HG02973 (cell line): ENCODE results near the gene RAB5IF.
"Not testable (repeated sequence)": the region's sequence is repeated elsewhere in the genome, so short reads cannot be mapped to it uniquely, and the experiment has no call there.

Experiments
- ATAC-seq: cut with Tn5 transposase; IDR thresholded peaks from one replicate; pipeline ENCODE4 v1.9.1; 2021; ENCODE audit warnings: moderate library complexity; ENCODE audit not compliant: unreplicated experiment

RAB5IF gene

DNA sequence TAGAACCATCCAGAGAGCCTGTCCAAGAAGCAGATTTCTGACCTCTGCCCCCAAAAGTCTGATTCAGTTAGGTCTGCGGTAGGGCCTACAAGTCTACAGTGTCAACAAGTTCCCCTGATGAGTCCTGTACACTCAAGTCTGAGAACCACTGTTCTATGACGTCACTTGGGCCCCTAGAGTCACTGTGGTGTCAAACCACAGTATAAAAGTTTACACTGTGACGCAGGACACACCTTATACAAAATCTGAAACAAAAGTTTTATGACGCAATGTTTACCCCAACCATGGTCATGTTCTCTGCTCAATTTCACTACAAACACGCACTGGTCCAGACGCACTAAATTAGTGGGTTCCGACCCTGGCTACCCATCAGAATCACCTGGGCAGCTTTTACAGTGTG, 22.5 kb downstream of the RAB5IF start:
- ATAC-seq = no peak

DNA sequence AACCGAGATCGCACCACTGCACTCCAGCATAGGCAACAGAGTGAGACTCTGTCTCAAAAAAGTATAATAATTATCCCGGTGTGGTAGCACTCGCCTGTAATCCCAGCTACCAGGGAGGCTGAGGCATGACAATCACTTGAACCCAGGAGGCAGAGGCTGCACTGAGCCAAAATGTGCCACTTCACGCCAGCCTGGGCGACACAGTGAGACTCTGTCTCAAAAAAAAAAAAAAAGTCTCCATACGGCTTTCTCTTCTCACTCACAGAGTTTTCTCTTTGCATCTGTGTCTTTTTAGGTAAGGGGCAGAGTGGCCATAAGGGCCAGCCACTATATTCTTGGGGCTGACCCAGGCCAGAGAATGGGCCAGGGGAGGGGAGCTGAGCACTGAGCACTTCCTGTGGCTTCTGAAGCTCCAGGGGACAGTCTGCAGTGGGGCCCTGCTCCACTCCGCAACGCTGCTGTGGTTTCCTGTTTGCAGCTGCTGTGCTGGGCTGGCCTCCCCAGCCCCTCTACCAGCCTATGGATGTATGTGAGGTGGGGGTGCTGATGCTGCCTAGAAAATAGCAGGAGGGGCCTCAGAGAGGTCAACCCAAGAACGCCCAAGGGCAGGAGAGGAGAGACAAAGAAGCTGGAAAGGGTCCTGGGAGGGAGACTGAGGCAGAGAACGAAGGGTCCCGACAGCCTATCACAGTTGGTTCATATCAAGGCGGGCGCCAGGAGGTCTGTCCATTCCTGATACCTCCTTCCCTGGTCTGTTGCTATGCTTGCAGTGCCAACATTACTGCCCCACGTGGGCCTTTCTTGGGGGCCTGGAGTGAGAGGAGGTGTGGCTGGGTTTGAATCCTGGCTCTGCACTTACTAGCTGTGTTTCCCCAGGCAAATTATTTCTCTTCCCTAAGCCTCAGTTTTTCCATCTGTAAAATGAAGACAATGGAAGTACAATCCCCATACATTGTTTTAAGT, 24.4 kb downstream of the RAB5IF start:
- ATAC-seq = no peak

DNA sequence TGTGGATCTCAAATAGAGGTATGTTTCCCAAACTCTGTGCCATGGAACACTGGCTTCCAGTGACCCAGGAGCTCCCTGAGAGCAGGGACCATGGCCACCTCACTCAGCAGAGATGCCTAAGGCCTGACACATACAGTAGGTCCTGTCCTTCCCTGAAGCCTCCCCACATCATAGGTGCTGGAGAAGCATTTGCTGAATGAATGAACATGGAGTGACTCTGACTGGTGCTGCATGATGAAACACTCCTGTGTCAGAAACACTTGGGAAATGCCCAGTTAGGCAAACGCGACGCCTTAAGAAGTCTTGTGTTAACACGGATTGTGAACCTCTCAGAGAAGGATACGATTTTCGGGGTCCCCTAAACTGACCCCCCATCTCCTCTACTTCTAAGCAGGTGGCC, 26.1 kb downstream of the RAB5IF start:
- ATAC-seq = no peak

DNA sequence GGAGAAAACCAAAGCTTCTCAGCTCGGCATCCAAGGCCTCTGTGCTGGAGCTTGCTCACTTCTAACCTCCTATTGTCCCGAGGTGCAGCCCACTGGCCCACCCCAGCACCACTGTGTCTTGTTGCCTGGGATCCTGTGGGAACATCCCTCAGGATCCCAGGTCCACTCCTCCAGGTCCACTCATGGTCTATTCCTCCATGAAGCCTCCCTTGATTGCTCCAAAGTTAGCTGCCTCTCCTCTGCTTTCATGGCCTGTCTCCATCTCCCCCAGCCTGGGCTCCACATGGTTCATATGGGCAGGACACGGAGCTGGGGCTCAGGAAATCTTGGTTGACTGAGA, 26.5 kb downstream of the RAB5IF start:
- ATAC-seq = no peak

DNA sequence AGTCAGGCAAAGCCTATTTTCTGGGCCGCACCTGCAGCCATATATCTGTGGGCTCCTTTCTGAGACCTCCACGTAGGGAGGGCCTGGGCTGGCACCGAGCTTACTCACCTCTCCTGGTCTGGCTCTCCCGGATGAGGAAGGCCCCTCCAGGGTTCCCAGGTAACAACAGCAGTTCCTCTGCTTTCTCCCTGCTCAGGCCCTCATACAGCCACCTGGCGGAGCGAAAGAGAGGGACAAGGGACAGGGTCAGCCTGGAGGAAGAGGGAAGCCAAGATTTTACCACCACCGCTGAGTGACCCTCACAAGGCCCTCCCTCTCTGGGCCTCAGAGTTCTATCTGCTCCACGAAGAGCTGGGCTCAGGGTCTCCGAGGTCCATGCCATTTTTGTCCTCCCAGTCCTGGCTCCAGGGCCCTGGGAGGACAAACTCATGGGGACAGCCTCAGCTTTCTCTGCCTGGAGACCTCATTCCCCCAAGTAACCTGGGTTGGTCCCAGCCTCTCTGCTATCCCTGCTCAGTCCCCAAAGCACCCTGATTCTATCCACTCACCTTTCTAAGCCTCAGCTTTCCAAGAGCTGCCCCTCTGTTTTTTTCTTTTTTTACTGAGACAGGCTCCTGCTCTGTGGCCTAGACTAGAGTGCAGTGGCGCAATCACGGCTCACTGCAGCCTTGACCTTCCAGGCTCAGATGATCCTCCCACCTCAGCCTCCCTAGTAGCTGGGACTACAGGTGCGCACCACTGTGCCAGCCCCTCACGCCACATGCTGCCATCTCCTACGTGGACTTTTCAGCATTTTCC, 27.1 kb downstream of the RAB5IF start:
- ATAC-seq = no peak

DNA sequence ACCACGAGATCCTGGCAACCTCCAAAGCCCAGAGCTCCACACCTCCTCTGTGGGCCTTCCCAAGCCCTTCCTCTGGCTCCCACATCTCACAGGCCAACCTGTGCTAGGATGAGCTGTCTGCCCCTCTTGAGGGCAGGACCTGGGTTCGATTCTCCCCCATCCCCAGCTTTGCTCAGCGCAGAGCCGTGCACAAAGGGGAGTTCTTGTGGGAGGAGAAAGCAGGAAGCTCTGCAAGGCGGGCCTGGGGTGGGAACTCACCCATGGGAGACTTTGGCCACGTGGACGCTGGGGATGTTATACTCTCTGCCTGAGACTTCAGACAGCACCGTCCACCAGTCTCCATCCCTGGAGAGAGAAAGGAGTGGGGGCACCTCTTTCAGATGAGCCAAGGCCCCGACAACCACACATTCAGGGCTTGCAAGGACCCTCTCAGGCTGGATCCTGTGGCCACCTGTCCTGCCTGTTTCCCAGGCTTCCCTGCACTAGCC, 27.8 kb downstream of the RAB5IF start:
- ATAC-seq = no peak

DNA sequence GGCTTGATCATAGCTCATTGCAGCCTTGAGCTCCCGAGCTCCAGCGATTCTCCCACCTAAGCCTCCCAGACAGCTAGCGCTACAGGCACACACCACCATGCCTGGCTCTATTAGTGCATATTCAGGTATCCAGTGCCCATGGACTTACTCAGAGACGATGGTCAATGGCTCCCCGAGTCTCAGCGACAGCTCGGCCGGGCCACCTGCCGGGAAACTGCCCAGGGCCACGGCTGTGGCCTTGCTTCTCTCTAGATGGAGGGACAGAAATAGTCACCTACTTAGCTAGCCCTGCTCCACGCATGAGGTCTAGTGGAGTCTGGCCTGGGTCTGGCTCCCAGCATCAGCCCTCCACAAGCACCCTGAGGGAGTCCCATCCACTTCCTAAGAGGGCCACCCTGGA, 28.8 kb downstream of the RAB5IF start:
- ATAC-seq = no peak

DNA sequence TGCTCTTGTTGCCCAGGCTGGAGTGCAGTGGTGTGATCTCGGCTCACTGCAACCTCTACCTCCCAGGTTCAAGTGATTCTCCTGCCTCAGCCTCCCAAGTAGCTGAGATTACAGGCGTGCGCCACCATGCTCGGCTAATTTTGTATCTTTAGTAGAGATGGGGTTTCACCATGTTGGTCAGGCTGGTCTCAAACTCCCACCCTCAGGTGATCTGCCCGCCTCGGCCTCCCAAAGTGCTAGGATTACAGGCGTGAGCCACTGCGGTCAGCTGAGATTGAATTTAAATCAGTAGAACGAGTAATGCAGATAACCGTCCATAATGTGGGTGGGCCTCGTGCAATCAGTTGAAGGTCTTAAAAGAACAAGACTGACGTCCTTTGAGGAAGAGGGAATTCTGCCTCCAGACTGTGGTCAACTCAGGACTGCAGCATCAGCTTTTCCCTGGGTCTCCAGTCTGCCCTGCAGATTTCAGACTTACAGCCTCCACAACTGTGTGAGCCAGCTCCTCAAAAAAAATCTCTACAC, 33.4 kb downstream of the RAB5IF start:
- not testable (repeated sequence) for ATAC-seq

DNA sequence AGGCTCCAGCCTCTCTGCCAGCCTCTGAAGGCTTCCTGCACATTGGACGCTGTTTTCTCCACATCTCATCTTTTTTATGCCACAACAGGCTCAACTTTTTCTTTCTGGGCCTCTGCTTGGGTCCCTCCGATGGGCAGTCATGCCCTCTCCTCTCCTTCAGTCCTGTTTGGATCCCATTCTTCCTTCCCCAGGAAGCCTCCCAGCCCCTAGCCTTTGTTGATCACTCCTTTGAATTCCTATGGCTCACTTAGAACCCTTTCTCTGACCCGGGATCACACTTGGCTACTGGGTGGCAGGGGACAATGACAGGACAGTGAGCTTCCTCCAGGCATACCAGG, 35.9 kb downstream of the RAB5IF start:
- no peak for ATAC-seq

DNA sequence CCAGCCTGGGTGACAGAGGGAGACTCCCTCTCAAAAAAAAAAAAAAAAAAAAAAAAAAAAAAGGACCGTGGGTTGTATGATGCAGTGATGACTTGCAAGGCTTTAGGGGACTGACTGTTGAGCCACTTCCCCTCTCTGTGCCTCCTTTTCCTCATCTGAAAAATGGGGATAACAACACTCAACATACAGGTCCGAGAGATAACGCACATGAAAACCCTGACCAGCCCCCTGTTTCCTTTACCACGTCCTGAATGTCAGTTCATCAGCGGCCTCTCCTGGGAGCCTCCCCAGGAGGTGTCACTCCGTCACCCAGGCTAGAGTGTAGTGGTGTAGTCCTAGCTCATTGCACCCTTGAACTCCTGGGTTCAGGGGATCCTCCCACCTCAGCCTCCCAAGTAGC, 36.6 kb downstream of the RAB5IF start:
- ATAC-seq = no peak

DNA sequence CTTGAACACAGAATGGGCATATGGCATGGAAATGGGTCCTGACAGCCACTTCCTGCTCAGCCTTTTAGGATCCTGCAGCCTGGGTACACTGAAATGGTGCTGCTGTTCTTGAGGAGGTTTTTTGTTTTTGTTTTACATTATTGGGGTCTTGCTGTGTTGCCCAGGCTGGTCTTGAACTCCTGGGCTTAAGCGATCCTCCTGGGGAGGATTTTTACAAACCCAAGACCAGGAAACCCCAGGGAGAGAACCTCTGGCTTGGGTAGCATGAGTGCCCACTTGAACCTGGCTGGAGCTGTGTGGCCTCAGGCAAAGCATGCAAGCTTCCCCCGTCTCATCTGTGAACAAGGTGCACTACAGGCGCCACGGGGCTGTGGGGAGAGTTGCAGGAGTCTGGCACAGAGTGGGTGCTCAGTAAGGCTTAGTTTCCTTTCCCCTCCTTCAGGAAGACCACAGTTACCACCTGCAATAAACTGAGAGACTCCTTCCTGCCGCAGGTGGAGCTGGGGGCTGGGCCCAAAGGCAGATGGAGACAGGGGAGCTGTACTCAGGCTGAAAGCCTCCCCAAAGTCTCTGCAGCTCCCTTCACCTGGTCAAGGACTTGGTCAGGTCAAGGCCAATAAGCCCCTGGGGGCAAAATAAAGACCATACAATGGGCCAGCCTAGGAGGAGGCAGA, 38.6 kb downstream of the RAB5IF start:
- no peak for ATAC-seq

DNA sequence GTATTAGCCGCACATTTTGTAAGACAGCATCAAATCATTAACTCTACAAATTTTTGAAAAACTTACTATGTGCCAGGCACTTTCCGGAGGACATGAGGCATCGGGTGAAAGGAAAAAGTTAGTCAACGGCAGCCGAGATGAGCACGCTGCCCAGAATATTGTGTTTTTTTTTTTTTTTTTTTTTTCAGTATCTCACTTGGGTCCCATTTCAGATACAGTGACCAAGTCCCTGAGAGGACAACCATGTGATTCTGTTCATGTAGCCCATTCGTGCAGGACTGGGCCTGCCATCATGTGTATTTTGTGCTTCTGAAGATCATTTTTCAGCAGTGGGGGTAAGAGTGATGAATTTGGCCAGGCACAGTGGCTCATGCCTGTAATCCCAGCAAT, 39.1 kb downstream of the RAB5IF start:
- ATAC-seq = no peak

DNA sequence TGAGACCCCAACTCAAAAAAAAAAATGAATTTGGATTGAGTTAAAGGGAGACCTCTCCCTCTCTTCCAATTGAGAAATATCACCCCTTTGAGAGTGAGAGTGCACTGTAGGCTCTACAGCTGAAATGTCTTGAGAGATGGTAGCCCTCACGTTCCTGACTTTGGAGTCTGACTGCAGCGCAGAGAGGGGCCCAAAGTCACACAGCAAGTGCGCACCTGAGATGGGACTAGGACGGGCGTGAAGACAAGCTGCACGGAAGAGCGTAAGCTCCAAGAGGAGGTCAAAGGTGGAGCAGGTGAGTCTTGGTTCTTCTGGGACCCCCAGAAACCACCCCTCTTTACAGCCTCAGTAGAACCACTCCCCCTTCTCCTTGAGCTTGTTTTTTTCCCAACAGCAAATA, 39.8 kb downstream of the RAB5IF start:
- no peak for ATAC-seq

DNA sequence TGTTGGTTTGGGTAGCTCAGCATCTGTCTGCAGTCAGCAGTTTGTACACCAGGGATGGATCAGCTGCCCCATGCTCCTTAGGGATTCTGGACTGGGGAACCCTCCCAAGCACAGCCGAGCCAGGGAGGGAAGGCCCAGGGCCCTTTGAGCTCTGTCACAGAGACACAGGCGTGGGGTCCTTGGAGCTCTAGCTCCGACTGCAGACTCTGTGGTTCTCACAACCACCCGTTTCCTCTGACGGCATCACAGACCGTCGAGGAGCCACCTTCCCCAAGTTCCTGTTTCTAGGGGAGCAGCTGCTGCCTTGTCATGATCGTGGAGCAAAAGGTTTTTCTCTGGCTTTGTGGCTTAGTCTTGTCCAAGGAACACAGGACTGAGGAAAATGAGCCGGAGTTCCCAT, 40.4 kb downstream of the RAB5IF start, which contains the start of gene SLA2:
TSS of gene SLA2 (minus strand) at position 199 of the 400 bp plus-strand sequence. CDS start 4,861 bp downstream, outside the sequence.
- no peak for ATAC-seq

DNA sequence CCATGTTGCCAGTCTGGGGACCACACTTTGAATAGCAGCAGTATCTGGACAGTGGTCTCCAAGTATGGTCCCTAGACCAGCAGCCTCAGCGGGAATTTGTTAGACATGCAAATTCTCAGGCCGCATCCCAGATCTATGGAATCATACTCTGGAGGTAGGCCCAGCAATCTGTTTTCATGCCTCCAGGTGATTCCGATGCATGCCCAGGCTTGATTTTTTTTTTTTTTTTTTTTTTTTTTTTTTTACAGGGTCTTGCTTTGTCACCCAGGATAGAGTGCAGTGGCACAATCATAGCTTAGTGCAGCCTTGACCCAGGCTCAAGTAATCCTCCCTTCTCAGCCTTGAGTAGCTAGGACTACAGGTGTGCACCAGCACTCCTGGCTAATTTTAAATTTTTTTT, 41.1 kb downstream of the RAB5IF start:
- ATAC-seq = no peak

DNA sequence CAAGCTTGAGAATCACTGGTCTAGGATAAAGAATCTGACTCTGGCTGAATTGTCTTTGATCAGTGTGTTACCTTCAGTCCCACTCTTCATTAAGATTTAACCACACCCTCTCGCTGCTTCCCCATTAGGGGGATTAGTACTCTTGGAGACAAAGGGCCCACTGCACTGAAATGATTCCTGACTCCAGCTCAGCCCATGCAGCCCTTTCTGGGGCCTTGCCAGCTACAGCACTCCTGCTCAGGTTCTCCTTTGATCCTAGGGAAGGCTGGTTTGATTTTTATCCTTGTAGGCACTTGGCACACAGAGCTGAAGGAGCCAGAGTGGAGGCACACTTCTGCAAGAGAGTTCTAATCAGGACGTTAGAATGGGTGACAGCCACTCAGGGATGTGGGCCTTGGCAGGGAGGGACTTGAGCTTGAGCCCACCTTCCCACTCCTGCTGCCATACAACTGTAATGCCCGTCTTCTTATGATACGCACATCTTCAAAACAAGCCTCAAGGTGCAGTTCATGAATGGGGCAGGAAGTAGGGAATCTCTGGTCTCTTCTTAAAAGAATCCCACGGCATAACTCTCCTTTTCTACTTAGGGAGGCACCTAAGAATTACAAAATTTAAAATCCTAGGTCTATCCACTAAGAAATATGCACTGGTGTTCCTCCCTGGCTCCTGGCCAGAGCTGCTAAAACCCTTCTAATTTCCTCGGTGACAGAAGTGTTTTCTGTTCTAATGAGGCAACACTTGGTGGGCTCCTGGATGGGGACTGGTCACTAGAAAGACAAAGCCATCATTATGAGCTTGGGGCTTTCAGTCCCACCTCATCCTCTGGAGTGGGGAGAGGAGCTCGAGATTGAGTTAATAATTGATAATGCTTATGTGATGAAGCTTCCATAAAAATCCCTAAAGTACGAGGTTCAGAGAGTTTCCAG, 41.9 kb downstream of the RAB5IF start:
- no peak for ATAC-seq

DNA sequence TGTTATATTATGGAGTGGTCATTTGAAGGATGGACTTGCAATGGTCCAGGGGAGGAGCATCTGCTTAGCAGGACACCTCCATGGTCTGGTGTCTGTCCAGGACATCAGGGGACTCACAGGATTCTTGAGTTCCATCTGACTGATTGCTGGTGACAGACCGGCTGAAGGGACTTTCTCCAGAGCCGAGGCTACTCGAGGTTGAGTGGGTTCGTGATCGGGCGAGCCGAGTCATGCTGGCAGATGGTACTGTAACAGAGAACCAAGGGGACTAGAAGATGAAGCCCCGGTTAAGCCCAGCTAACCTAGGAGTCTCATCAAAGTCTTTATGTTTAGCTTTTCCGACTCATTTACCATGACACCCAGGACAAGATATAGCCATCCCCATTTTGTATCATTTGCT, 47.9 kb downstream of the RAB5IF start:
- no peak for ATAC-seq

DNA sequence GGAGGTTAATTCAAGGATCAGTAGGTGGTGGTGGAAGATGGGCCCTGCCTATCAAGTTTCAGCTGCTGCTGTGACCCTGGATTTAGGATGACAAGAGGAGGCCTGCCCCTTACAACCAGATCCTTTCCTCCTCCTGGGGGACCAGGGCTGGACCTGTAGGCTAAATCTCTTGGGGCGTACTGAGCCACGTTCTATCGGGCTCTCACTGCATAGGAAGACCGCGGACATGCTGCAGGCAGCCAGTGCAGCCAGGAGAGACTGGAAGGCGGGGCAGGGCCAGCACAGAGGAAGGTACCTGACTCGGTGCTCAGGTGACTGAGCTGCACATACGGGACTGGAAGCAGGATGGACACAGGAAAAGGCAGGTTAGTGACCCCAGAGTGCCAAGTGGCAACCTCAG, 48.9 kb downstream of the RAB5IF start:
- ATAC-seq = no peak

DNA sequence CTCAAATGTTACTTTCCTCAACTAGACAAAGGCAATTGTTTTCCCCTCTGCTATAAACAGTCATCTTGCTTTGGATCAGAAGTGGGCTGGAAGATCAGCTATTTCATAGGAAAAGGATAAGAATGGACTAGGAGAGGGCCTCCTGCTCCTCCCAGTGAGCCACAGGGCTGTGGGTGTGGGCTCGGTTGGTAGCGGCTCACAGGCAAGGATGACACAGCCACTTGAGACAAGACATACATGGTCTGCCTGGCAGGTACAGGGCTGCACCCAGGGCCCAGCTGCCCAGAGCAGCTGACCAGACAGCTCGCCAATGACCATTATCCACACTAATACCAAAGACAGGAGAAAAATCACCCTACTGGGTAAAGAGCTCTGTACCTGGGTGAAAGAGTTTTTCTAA, 49.4 kb downstream of the RAB5IF start:
- no peak for ATAC-seq

DNA sequence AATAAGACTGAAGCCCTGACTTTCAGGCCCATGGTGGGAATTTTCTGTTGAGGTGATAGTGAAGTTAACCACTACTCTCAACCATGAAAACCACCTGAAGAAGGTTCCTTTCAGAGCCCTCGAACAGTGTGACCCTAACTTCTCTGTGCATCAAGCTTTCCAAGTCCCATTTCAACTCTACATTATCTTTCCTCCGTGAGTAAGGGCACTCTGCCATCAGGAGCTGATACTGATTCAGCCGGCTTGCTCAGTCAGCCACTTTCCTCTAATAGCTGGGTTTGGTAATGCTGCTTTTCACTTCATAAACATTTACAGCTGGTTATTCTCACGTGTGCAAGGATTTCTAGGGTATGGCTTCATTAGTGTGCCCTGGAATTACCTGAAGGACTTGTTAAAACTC, 51.2 kb downstream of the RAB5IF start:
- no peak for ATAC-seq
